DOHH2 (cell line): Measurements from ENCODE around the gene PRSS38.

Experiments
- H3F3A ChIP-seq: fragments of 200-600 bp; sonication (generic), shearing (Covaris generic); 2 replicates; pipeline ENCODE4 v1.6.0; 2016; ENCODE audit warnings: antibody characterized with exemption, mild to moderate bottlenecking; ENCODE audit not compliant: control insufficient read depth, insufficient read depth
- H3K27ac ChIP-seq: fragments of 200-600 bp; sonication (generic); 2 replicates; pipeline ENCODE4 v1.5.1; 2014; ENCODE audit warnings: low read depth, mild to moderate bottlenecking, low read length, moderate library complexity
- H3K27me3 ChIP-seq: fragments of 200-600 bp; sonication (generic); 2 replicates; pipeline ENCODE4 v1.6.1; 2014; ENCODE audit warnings: mild to moderate bottlenecking, low read length, mixed read lengths; ENCODE audit not compliant: control insufficient read depth
- H3K36me3 ChIP-seq: fragments of 200-600 bp; sonication (generic); 2 replicates; pipeline ENCODE4 v1.6.1; 2014; ENCODE audit warnings: mild to moderate bottlenecking, low read length, moderate library complexity, mixed read lengths; ENCODE audit not compliant: control insufficient read depth
- H3K4me1 ChIP-seq: fragments of 200-600 bp; sonication (generic); 2 replicates; pipeline ENCODE4 v1.6.1; 2014; ENCODE audit warnings: mild to moderate bottlenecking, low read length, mixed read lengths; ENCODE audit not compliant: control insufficient read depth
- H3K4me2 ChIP-seq: fragments of 200-600 bp; sonication (generic); 2 replicates; pipeline ENCODE4 v1.6.0; 2014; ENCODE audit warnings: mild to moderate bottlenecking, low read length, moderate library complexity
- H3K4me3 ChIP-seq: fragments of 200-600 bp; sonication (generic); 2 replicates; pipeline ENCODE4 v1.5.1; 2014; ENCODE audit warnings: mild to moderate bottlenecking, low read length, mixed read lengths
- H3K79me2 ChIP-seq: fragments of 200-600 bp; sonication (generic); 2 replicates; pipeline ENCODE4 v1.6.1; 2014; ENCODE audit warnings: mild to moderate bottlenecking, low read length, mixed read lengths; ENCODE audit not compliant: control insufficient read depth
- H3K9me2 ChIP-seq: fragments of 200-600 bp; sonication (generic); replicated peaks from 2 replicates; pipeline ENCODE4 v1.6.1; 2014; ENCODE audit warnings: mild to moderate bottlenecking, low read length, mixed read lengths; ENCODE audit not compliant: control insufficient read depth
- H3K9me3 ChIP-seq: fragments of 200-600 bp; sonication (generic); 2 replicates; pipeline ENCODE4 v1.6.1; 2014; ENCODE audit warnings: antibody characterized with exemption, low read length, mixed read lengths; ENCODE audit not compliant: control insufficient read depth, insufficient read depth
- H4K20me1 ChIP-seq: fragments of 200-600 bp; sonication (generic); 2 replicates; pipeline ENCODE4 v1.6.0; 2014; ENCODE audit warnings: low read depth, mild to moderate bottlenecking, antibody characterized with exemption, low read length, moderate library complexity; ENCODE audit not compliant: control insufficient read depth, insufficient read depth
- CTCF ChIP-seq: fragments of 200-600 bp; sonication (generic); IDR thresholded peaks from one replicate; pipeline ENCODE4 v1.5.1; 2014; ENCODE audit warnings: antibody characterized with exemption, mild to moderate bottlenecking, low read depth, low read length; ENCODE audit not compliant: poor library complexity, severe bottlenecking
- EZH2phosphoT487 ChIP-seq: fragments of 200-600 bp; sonication (generic); IDR thresholded peaks from 2 replicates; pipeline ENCODE4 v1.6.1; 2017; ENCODE audit warnings: borderline replicate concordance, mild to moderate bottlenecking, antibody characterized with exemption, low read length, moderate library complexity, mixed read lengths

The PRSS38 gene

DNA sequence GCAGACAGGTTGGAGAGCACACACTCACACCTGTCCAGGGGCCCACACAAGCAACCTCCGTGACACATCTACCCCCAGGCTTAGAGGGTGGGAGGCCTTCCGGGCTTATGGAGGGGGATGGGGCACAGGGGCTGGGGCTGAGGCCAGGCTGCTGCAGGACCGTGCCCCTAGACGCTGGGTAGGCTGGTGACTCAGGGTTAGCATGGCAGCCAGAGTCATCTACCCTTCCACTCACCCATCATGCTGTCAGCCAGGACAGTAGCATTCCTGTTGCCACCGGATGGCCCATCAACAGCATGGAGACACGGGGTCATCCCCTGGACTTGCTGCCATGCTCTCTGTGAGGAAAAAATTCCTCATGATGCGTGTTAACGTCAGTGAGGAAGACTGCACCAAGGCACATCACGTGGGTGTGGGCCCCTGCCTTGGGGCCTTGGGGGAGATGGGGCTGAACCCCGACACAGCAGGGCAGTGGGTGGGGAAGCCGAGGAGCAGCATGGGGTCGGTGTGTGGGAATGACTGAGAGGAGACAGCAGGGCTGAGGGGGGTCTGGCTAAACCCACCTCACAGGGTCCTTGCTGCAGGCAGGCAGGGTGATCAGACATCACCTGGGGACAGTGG lies 79.5 kb downstream of the PRSS38 start:
- H3K9me2 ChIP-seq: no peaks in the 10 kb centered on the region
- H3K27me3 ChIP-seq: no peaks in the 10 kb centered on the region
- H3K27ac ChIP-seq: no peak overlapping the region
- no peak for TF ChIP-seq CTCF
- no peak for TF ChIP-seq EZH2phosphoT487
- no peaks in the 10 kb centered on the region for H3K79me2 ChIP-seq
- no peaks in the 10 kb centered on the region for H3K9me3 ChIP-seq
- no peaks in the 10 kb centered on the region for H3K4me1 ChIP-seq
- no peaks in the 10 kb centered on the region for H3F3A ChIP-seq
- no peak overlapping the region for H3K4me3 ChIP-seq
- H4K20me1 ChIP-seq: no peaks in the 10 kb centered on the region
- H3K4me2 ChIP-seq: no peak overlapping the region
- H3K36me3 ChIP-seq: no peaks in the 10 kb centered on the region
